Sigmoid colon (tissue), 7 donors: ENCODE measurements around the gene UNC13C. TPM values are rescaled to one million over a fixed set of nuclear protein-coding genes. Genes with fewer than 3 reads are reported as not detected.
A peak's percentile ranks its signal among the peaks of the same experiment; 100 is the strongest.
"Not testable (repeated sequence)": the region's sequence is repeated elsewhere in the genome, so short reads cannot be mapped to it uniquely, and the experiment has no call there.

Experiments
- DNase-seq: peaks from one replicate; pipeline ENCODE4 v3.0.0-alpha.2; 2019
- H3K27ac ChIP-seq, 4 donors: fragments of 200-600 bp; sonication (generic); one replicate each; pipeline ENCODE4 v1.5.1; 2016 to 2019; ENCODE audit warnings: mild to moderate bottlenecking in 1 of 4
- H3K27me3 ChIP-seq, 3 donors: fragments of 200-600 bp; sonication (generic); one replicate each; pipeline ENCODE4 v1.5.1; 2019; ENCODE audit warnings: mild to moderate bottlenecking in 1 of 3
- H3K36me3 ChIP-seq, 4 donors: fragments of 200-600 bp; sonication (generic); one replicate each; pipeline ENCODE4 v1.5.1; 2016 to 2019
- H3K4me1 ChIP-seq, 4 donors: fragments of 200-600 bp; sonication (generic); one replicate each; pipeline ENCODE4 v1.5.1; 2017 to 2019
- H3K4me3 ChIP-seq, 4 donors: fragments of 200-600 bp; sonication (generic); one replicate each; pipeline ENCODE4 v1.5.1; 2017 to 2019; ENCODE audit warnings: mild to moderate bottlenecking in 2 of 4, moderate library complexity in 1 of 4
- H3K9me3 ChIP-seq, 4 donors: fragments of 200-600 bp in 3 of 4; sonication (generic) in 3 of 4; one replicate each; pipeline versions ENCODE4 v1.5.1 to v1.6.1; 2013 to 2019
- CTCF ChIP-seq, 4 experiments: fragments of 450-650 bp in 3 of 4; fragments of 200-600 bp in 1 of 4; IDR thresholded peaks; one replicate each; pipeline ENCODE4 v1.5.1; 2016 to 2019; ENCODE audit warnings: antibody characterized with exemption in 4 of 4, mild to moderate bottlenecking in 3 of 4, moderate library complexity in 2 of 4
- EP300 ChIP-seq, 4 donors: sonication (generic); formaldehyde crosslinking; IDR thresholded peaks; one replicate each; pipeline ENCODE4 v1.6.1; 2017; ENCODE audit warnings: antibody characterized with exemption in 4 of 4
- POLR2A ChIP-seq, 2 donors: fragments of 450-650 bp; IDR thresholded peaks; one replicate each; pipeline ENCODE4 v1.6.1; 2016; ENCODE audit warnings: antibody characterized with exemption in 2 of 2, mild to moderate bottlenecking in 2 of 2, moderate library complexity in 2 of 2
- POLR2AphosphoS5 ChIP-seq, 4 donors: sonication (generic); formaldehyde crosslinking; IDR thresholded peaks; one replicate each; pipeline ENCODE4 v1.6.1; 2017; ENCODE audit warnings: antibody characterized with exemption in 4 of 4
- WGBS, 2 donors: extraction: QIAGEN DNeasy Blood & Tissue Kit; methylation state at CpG; one replicate each; pipeline ENCODE4 v1.1.7; 2013; 5-methylcytosine and 5-hydroxymethylcytosine counted together
- intact Hi-C: fragments of 100-400 bp; cut with DNase I; formaldehyde crosslinking; loops from one replicate; pipeline ENCODE4 v1.15.1; 2023
- polyA plus RNA-seq, 3 donors: library from polyadenylated mRNA; stranded (reverse); fragments of 200-250 nt; gene quantifications; one replicate each; pipeline ENCODE4 v1.2.3, GENCODE V29; 2013
- total RNA-seq, 4 donors: library from RNA; depleted of rRNA; stranded (reverse); fragments of >200 nt; gene quantifications; one replicate each; pipeline ENCODE4 v1.1.0, GENCODE V29; 2016
- donor health status: healthy with polysubstance abuse.
- donor health status: Bipolar disorder and iron deficiency.
- donor health status: healthy.

Gene UNC13C
- total RNA-seq (1 to 10 TPM; 1.1 to 1.7 (median 1.6) TPM), polyA plus RNA-seq (under 1 TPM in 2 of 3 donors, not detected in 1; under 0.01 to 0.07 TPM)

GRCh38 chr15:53978253-53978906 lies at the start of gene UNC13C:
Gene UNC13C, plus strand, starts transcription at chr15:53978441. Its CDS starts 34,463 bp downstream, at chr15:54012904.
- peak; percentile 71 for DNase-seq
- no peak for TF ChIP-seq CTCF (IDR thresholded peaks at IDR 0.05)
- TF ChIP-seq EP300 (IDR thresholded peaks at IDR 0.05), result no peak
- no peak for TF ChIP-seq POLR2AphosphoS5 (IDR thresholded peaks at IDR 0.05)
- no peak for TF ChIP-seq POLR2A (IDR thresholded peaks at IDR 0.05)
- Histone ChIP-seq H3K36me3 (no peaks in the 10 kb centered on the region), H3K9me3 (no peaks in the 10 kb centered on the region), H3K27ac (peak within 1 kb of the TSS in 3 of 4 donors; percentile 6 to 36 (median 22)), H3K27me3 (peaks cover 0 to 13% (median 0%) of the 10 kb centered on the region in 3 donors), H3K4me3 (peak within 1 kb of the TSS; percentile 10 to 40 (median 36)), H3K4me1 (peaks cover 0 to 8% (median 7%) of the 10 kb centered on the region in 4 donors)
- 2 to 3% methylated on average over 30 of the region's 30 CpGs for WGBS, 2 donors
- intact Hi-C loops, result no loop called here

- Histone ChIP-seq H3K4me1 (peaks cover 0 to 12% (median 10%) of the 10 kb centered on the region in 4 donors), H3K4me3 (no peak overlapping the region), H3K27me3 (no peaks in the 10 kb centered on the region), H3K36me3 (no peaks in the 10 kb centered on the region), H3K9me3 (peaks cover 0 to 9% (median 0%) of the 10 kb centered on the region in 4 donors), H3K27ac (no peak overlapping the region)
- DNase-seq, result no peak
- intact Hi-C loops, result no loop called here
- no peak for TF ChIP-seq POLR2AphosphoS5 (IDR thresholded peaks at IDR 0.05)
Observed at GRCh38 chr15:53936137-53936536, 42.1 kb upstream of the UNC13C start.

GRCh38 chr15:53937632-53938031 lies 40.6 kb upstream of the UNC13C start:
- H3K4me1 ChIP-seq, result peaks cover 0 to 12% (median 10%) of the 10 kb centered on the region in 4 donors
- DNase-seq, H3K36me3 ChIP-seq, H3K4me3 ChIP-seq, H3K27ac ChIP-seq, intact Hi-C loops, H3K9me3 ChIP-seq, H3K27me3 ChIP-seq: not testable (repeated sequence)
- WGBS, 2 donors, result 83 to 89% methylated on average over 2 of the region's 2 CpGs

- Histone ChIP-seq H3K4me1 (no peaks in the 10 kb centered on the region), H3K4me3 (no peak overlapping the region), H3K9me3 (peaks cover 0 to 5% (median 0%) of the 10 kb centered on the region in 4 donors), H3K27me3 (no peaks in the 10 kb centered on the region), H3K27ac (no peak overlapping the region), H3K36me3 (no peaks in the 10 kb centered on the region)
- no peak for DNase-seq
- TF ChIP-seq POLR2A (IDR thresholded peaks at IDR 0.05) (no peak), EP300 (IDR thresholded peaks at IDR 0.05) (no peak), CTCF (IDR thresholded peaks at IDR 0.05) (no peak), POLR2AphosphoS5 (IDR thresholded peaks at IDR 0.05) (no peak)
- 89% methylated on average over 3 of the region's 3 CpGs for WGBS, 2 donors
- intact Hi-C loops, result no loop called here
Observed at GRCh38 chr15:53950572-53950971, 27.7 kb upstream of the UNC13C start.

GRCh38 chr15:53955396-53955795 lies 22.8 kb upstream of the UNC13C start:
- DNase-seq, result no peak
- H3K4me3 ChIP-seq, result no peak overlapping the region
- TF ChIP-seq POLR2AphosphoS5 (IDR thresholded peaks at IDR 0.05) (no peak), EP300 (IDR thresholded peaks at IDR 0.05) (no peak), POLR2A (IDR thresholded peaks at IDR 0.05) (no peak), CTCF (IDR thresholded peaks at IDR 0.05) (no peak)
- H3K27ac ChIP-seq, result no peak overlapping the region
- no peaks in the 10 kb centered on the region for H3K9me3 ChIP-seq
- no peaks in the 10 kb centered on the region for H3K4me1 ChIP-seq
- H3K36me3 ChIP-seq, result no peaks in the 10 kb centered on the region
- H3K27me3 ChIP-seq, result no peaks in the 10 kb centered on the region
- intact Hi-C loops, result no loop called here
